Stimulated activated CD4-positive, alpha-beta T cell treated with anti-CD3 and anti-CD28 coated beads, Interleukin-1b, Interleukin-23, amount 100 ng/mL, for 24 hours (primary cell): Measurements from ENCODE around the gene TENM3.

ENCODE experiments used
- DNase-seq, 4 experiments: peaks; one replicate each; pipeline ENCODE4 v3.0.0-alpha.2; 2020; ENCODE audit warnings: low read depth in 4 of 4, low spot score in 1 of 4

TENM3 gene

GRCh38 chr4:182286931-182287330 is 43.7 kb downstream of the TENM3 start:
- DNase-seq: no peak

GRCh38 chr4:182288534-182288933 is 45.3 kb downstream of the TENM3 start:
- DNase-seq: no peak

GRCh38 chr4:182289809-182290208 is 46.6 kb downstream of the TENM3 start:
- DNase-seq: no peak

- no peak for DNase-seq
Observed at GRCh38 chr4:182291175-182291574, 48.0 kb downstream of the TENM3 start.

- no peak for DNase-seq
Observed at GRCh38 chr4:182291597-182292270, 48.5 kb downstream of the TENM3 start.

GRCh38 chr4:182292612-182293011 is 49.4 kb downstream of the TENM3 start:
- no peak for DNase-seq

- DNase-seq: no peak
Observed at GRCh38 chr4:182293691-182294255, 50.6 kb downstream of the TENM3 start.

GRCh38 chr4:182294451-182294850 is 51.2 kb downstream of the TENM3 start:
- DNase-seq: no peak

GRCh38 chr4:182297659-182298058 is 54.5 kb downstream of the TENM3 start:
- DNase-seq: no peak

- DNase-seq: no peak
Observed at GRCh38 chr4:182301736-182302135, 58.5 kb downstream of the TENM3 start.

- DNase-seq: no peak
Observed at GRCh38 chr4:182303847-182304246, 60.6 kb downstream of the TENM3 start.

- no peak for DNase-seq
Observed at GRCh38 chr4:182306792-182307507, 63.7 kb downstream of the TENM3 start.

GRCh38 chr4:182307746-182308145 is 64.5 kb downstream of the TENM3 start:
- no peak for DNase-seq

GRCh38 chr4:182309877-182310276 is 66.7 kb downstream of the TENM3 start:
- DNase-seq: no peak

- no peak for DNase-seq
Observed at GRCh38 chr4:182310316-182310715, 67.1 kb downstream of the TENM3 start.

GRCh38 chr4:182310962-182311361 is 67.8 kb downstream of the TENM3 start:
- no peak for DNase-seq

- DNase-seq: no peak
Observed at GRCh38 chr4:182314537-182314936, 71.3 kb downstream of the TENM3 start.

GRCh38 chr4:182318256-182318655 is 75.1 kb downstream of the TENM3 start:
- no peak for DNase-seq

GRCh38 chr4:182320092-182320491 is 76.9 kb downstream of the TENM3 start:
- DNase-seq: no peak

GRCh38 chr4:182320580-182320979 is 77.4 kb downstream of the TENM3 start:
- no peak for DNase-seq

- DNase-seq: no peak
Observed at GRCh38 chr4:182324282-182324681, 81.1 kb downstream of the TENM3 start.

- DNase-seq: no peak
Observed at GRCh38 chr4:182325397-182325796, 82.2 kb downstream of the TENM3 start.
